ENCODE results near the gene RPL38.

DNA sequence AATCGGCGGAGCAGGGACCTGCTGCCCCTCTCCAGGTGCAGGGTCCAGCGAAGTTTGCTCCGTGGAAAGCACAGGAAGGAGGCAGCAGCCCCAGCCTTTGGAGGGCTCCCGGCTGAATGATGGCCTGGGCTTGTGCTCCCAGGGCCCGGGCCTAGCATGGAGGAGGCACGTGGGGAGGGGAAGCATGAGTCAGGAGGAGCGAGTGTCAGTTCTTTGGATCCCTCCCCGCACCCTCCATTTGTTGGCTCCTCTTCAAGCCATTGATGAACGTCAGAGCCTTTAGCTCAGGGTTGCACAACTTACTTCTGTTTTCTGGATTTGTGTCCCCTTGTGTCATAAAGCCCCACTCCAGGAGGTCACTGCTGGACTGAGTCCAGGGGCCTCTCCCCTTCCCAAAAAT lies 35.7 kb downstream of the RPL38 start:
- no peak for TF ChIP-seq CTCF (conservative IDR thresholded peaks at IDR 0.05 in 1 of 2, IDR thresholded peaks at IDR 0.05 in 1 of 2; ENCODE audit: extremely low read depth in 1 of 2, insufficient read depth in 1 of 2, low read depth in 1 of 2, low read length in 2 of 2)
- TF ChIP-seq EZH2 (IDR thresholded peaks at IDR 0.05; ENCODE audit: borderline replicate concordance, low read length): no peak
